Natural killer cell (primary cell): Measurements from ENCODE around the gene C1orf159. TPM values are rescaled to one million over a fixed set of nuclear protein-coding genes. Genes with fewer than 3 reads are reported as not detected.

ENCODE experiments used
- ATAC-seq, 3 donors: fragments of 150-1000 bp in 2 of 3; fragments of 200-7000 bp in 1 of 3; cut with Tn5 transposase; 1 replicate in 1 of 3; 2 replicates in 2 of 3; pipeline ENCODE4 v1.10.0; 2021; ENCODE audit warnings: mild to moderate bottlenecking in 2 of 3, moderate library complexity in 2 of 3
- DNase-seq, 2 donors: peaks; one replicate each; pipeline versions ENCODE4 v3.0.0 to v3.0.0-alpha.2; 2013 to 2021; ENCODE audit warnings: mixed read lengths in 1 of 2
- H3K27ac ChIP-seq: one replicate; pipeline ENCODE4 v1.5.1; 2013; ENCODE audit warnings: mild to moderate bottlenecking, low read length
- H3K27me3 ChIP-seq: one replicate; pipeline ENCODE4 v1.6.1; 2013; ENCODE audit warnings: low read length; ENCODE audit not compliant: control insufficient read depth, insufficient read depth
- H3K36me3 ChIP-seq: one replicate; pipeline ENCODE4 v1.6.1; 2013; ENCODE audit warnings: low read length; ENCODE audit not compliant: control insufficient read depth, insufficient read depth
- H3K4me1 ChIP-seq: one replicate; pipeline ENCODE4 v1.6.1; 2013; ENCODE audit warnings: low read length; ENCODE audit not compliant: control insufficient read depth, insufficient read depth
- H3K4me3 ChIP-seq: one replicate; pipeline ENCODE4 v1.5.1; 2013; ENCODE audit warnings: low read length
- H3K9me3 ChIP-seq: one replicate; pipeline ENCODE4 v1.6.1; 2013; ENCODE audit warnings: low read length; ENCODE audit not compliant: control insufficient read depth, insufficient read depth
- H3K27ac Mint-ChIP-seq, 2 donors: one replicate each; pipeline ENCODE4 v1.8.0; 2022; ENCODE audit warnings: mild to moderate bottlenecking in 2 of 2, mixed read lengths in 2 of 2, moderate library complexity in 1 of 2
- H3K27me3 Mint-ChIP-seq, 2 donors: one replicate each; pipeline ENCODE4 v1.8.0; 2022; ENCODE audit warnings: low read depth in 2 of 2, mixed read lengths in 2 of 2
- H3K36me3 Mint-ChIP-seq: one replicate; pipeline ENCODE4 v1.8.0; 2022; ENCODE audit warnings: mixed read lengths
- H3K4me1 Mint-ChIP-seq, 2 donors: one replicate each; pipeline ENCODE4 v1.8.0; 2022; ENCODE audit warnings: mixed read lengths in 2 of 2
- H3K4me3 Mint-ChIP-seq: one replicate; pipeline ENCODE4 v1.8.0; 2022; ENCODE audit warnings: mild to moderate bottlenecking, moderate library complexity, mixed read lengths
- H3K9me3 Mint-ChIP-seq, 2 donors: one replicate each; pipeline ENCODE4 v1.8.0; 2022; ENCODE audit warnings: mixed read lengths in 2 of 2
- WGBS: methylation state at CpG from one replicate; pipeline ENCODE4 v1.1.7; 2013; ENCODE audit warnings: missing lambda C conversion rate; ENCODE audit not compliant: insufficient coverage; 5-methylcytosine and 5-hydroxymethylcytosine counted together
- intact Hi-C: fragments of 100-400 bp; cut with micrococcal nuclease; formaldehyde crosslinking; loops from one replicate; pipeline ENCODE4 v1.14.2; 2022
- total RNA-seq, 4 donors: library from RNA; stranded (reverse); fragments of 120-200 nt in 1 of 4; gene quantifications; one replicate each; pipeline versions ENCODE4 v1.2.3 to v1.2.4, GENCODE V29; 2013 to 2022
- TF ChIP-seq, protein P1 (sequence below): fragments of 200-600 bp; IDR thresholded peaks from one replicate; pipeline ENCODE4 v1.8.0; 2022; ENCODE audit warnings: antibody characterized with exemption

Gene C1orf159
- total RNA-seq, 3 donors from 2014 or later (not counting 1 experiment from before 2014, with no cell fraction given) = 19.6 to 25.1 (median 21.5) TPM

DNA sequence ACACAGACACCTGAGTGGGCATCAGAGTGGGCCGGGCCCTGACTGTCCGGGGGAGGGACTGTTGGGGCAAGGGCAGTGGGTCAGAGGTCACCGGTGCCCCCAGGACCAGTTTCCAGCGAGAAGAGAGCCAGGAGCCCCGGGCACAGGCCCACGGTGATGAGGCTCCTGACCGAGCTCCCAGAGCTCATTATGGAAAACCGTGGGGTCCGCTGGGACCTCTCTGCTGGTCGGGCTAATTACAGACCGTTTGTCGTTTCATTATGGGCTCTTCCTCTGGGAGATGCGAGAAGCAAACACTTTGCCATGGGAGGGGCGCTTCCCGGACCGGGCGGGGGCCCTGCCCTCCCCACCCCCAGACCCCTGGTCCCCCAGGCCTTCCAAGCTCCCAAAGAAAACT lies 45.8 kb upstream of the C1orf159 start:
- DNase-seq (no peak), ATAC-seq (no peak)
- Histone ChIP-seq H3K36me3 (no peaks in the 10 kb centered on the region), H3K4me1 (peaks cover 38% of the 10 kb centered on the region), H3K27ac (no peak overlapping the region), H3K9me3 (no peaks in the 10 kb centered on the region), H3K27me3 (no peaks in the 10 kb centered on the region), H3K4me3 (no peak overlapping the region)
- TF ChIP-seq, protein P1, sequence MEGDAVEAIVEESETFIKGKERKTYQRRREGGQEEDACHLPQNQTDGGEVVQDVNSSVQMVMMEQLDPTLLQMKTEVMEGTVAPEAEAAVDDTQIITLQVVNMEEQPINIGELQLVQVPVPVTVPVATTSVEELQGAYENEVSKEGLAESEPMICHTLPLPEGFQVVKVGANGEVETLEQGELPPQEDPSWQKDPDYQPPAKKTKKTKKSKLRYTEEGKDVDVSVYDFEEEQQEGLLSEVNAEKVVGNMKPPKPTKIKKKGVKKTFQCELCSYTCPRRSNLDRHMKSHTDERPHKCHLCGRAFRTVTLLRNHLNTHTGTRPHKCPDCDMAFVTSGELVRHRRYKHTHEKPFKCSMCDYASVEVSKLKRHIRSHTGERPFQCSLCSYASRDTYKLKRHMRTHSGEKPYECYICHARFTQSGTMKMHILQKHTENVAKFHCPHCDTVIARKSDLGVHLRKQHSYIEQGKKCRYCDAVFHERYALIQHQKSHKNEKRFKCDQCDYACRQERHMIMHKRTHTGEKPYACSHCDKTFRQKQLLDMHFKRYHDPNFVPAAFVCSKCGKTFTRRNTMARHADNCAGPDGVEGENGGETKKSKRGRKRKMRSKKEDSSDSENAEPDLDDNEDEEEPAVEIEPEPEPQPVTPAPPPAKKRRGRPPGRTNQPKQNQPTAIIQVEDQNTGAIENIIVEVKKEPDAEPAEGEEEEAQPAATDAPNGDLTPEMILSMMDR = no peak
- Mint-ChIP-seq H3K27me3 (peaks cover 0 to 4% of the 10 kb centered on the region in 2 donors), H3K9me3 (no peaks in the 10 kb centered on the region), H3K4me3 (no peak overlapping the region), H3K4me1 (peaks cover 7 to 15% of the 10 kb centered on the region in 2 donors), H3K36me3 (no peaks in the 10 kb centered on the region), H3K27ac (no peak overlapping the region)
- intact Hi-C loops = no loop called here
- WGBS = 90% methylated on average over 17 of the region's 17 CpGs

DNA sequence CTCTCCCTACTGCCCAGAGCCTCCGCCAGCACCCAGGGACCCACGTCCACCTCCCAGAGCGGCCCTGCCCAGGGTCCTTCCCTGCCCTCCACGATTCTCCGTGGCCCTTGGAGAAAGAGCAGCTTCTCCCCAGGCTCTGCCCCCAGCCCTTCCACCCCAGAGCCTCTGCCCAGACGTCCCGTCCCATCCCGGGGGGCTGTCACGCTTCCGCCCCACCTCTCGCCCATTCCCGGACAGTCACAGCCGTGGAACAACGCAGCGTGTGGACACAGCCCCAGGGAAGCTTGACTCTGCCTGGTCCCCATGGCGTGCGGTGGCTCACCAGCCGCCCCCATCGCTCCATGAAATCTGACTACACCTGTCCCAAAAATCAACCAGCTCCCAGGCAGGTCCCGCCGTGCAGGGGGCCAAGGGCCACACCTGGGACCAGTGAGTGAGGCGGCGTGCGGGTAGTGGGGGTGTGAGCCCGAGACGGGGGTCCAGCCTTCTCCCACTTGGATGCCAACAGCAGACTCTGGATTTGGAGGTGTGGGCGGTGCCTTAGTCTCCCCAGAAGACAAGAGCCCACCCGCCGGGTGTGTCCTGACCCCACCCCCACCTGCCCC lies 45.3 kb upstream of the C1orf159 start:
- Mint-ChIP-seq H3K27me3 (peaks cover 0 to 4% of the 10 kb centered on the region in 2 donors), H3K27ac (no peak overlapping the region), H3K4me3 (no peak overlapping the region), H3K4me1 (peaks cover 7 to 19% of the 10 kb centered on the region in 2 donors), H3K9me3 (no peaks in the 10 kb centered on the region), H3K36me3 (no peaks in the 10 kb centered on the region)
- Histone ChIP-seq H3K9me3 (no peaks in the 10 kb centered on the region), H3K27me3 (no peaks in the 10 kb centered on the region), H3K27ac (no peak overlapping the region), H3K36me3 (no peaks in the 10 kb centered on the region), H3K4me1 (peaks cover 33% of the 10 kb centered on the region), H3K4me3 (no peak overlapping the region)
- 95% methylated on average over 29 of the region's 29 CpGs for WGBS
- ATAC-seq (no peak), DNase-seq (no peak)
- intact Hi-C loops = no loop called here
- TF ChIP-seq, protein P1 = no peak

DNA sequence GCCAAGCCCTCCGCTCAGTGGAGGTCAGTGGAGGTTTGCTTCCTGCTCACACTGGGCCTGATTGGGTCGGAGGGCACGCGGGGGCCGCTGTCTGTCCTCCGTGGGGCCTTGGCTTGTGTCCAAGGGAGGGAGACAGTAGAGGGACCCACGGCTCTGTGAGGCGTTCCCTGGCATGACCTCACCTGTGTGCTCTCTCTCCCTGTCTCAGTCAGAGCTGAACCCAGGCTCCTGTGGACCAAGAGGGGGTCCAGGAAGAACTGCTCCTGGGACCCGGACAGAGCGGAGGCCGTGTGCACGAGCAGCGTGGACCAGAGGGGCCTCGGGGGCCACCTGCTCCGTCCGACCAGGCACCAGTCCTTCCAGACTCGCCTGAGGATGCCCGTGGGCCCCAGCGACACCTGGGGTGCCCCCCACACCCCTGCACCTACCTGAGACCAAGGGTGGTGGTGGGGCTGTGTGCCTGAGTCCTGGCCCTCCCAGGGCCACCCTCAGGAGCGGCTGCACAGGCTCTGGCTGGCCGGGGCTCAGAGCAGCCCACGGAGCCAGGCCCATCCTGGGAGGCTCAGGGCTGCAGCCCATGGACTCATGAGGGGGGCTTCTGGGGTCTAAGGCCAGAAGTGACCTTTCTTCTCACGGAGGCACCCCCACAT lies 44.5 kb upstream of the C1orf159 start:
- no peaks in the 10 kb centered on the region for H3K36me3 ChIP-seq
- H3K27me3 Mint-ChIP-seq = no peaks in the 10 kb centered on the region
- DNase-seq = no peak
- no peak overlapping the region for H3K4me3 Mint-ChIP-seq
- H3K27me3 ChIP-seq = no peaks in the 10 kb centered on the region
- intact Hi-C loops = no loop called here
- no peaks in the 10 kb centered on the region for H3K9me3 ChIP-seq
- no peak overlapping the region for H3K4me3 ChIP-seq
- H3K36me3 Mint-ChIP-seq = no peaks in the 10 kb centered on the region
- 90% methylated on average over 23 of the region's 23 CpGs for WGBS
- TF ChIP-seq, protein P1 = no peak
- ATAC-seq = no peak
- H3K9me3 Mint-ChIP-seq = no peaks in the 10 kb centered on the region
- H3K4me1 Mint-ChIP-seq = peaks cover under 1 to 13% of the 10 kb centered on the region in 2 donors
- no peak overlapping the region for H3K27ac Mint-ChIP-seq
- H3K27ac ChIP-seq = no peak overlapping the region
- H3K4me1 ChIP-seq = peaks cover 25% of the 10 kb centered on the region
